HG02938 (cell line): ENCODE results near the gene C22orf15.

Experiments
- ATAC-seq: cut with Tn5 transposase; IDR thresholded peaks from one replicate; pipeline ENCODE4 v1.9.1; 2021; ENCODE audit warnings: mild to moderate bottlenecking, moderate library complexity; ENCODE audit not compliant: unreplicated experiment

The C22orf15 gene

DNA sequence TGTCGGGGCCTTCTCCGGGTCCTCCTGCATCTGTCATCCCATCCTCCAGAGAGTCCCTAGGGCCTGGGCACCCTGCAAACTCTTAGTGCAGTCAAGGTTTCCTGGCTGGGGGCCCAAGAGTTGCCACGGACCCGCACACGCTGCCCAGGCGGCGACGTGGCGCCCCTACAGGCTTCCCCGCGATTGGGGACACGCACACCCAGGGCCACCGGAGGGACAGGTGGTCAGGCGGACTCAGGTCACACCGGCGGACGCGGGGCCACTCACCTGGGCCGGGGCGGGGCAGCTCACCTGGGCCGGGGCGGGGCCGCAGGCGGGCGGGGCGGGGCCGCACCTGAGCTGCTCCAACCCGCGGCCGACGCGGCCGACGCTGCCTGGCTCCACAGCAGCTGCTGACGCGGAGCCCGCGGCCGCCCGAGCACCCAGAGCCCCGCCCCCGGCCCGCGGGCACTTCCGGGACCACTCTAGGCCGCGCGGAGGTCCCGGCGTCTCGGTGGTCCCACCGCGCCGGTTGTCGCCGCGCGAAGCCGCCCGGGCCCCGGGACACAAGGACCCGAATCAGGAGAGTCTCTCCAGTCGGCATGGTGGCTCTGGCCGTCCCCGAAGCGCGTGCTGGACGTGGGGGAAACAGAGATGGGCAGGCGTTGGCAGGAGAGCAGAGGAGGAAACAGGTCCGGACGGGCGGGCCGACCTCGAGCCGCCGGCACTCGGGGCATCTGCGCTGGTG is 11.9 kb upstream of the C22orf15 start, which contains the start of gene ZNF70:
Gene ZNF70 (minus strand): TSS at position 399 of the 727 bp plus-strand sequence. CDS start 5,972 bp downstream, outside the sequence.
- ATAC-seq: peak; percentile 43

DNA sequence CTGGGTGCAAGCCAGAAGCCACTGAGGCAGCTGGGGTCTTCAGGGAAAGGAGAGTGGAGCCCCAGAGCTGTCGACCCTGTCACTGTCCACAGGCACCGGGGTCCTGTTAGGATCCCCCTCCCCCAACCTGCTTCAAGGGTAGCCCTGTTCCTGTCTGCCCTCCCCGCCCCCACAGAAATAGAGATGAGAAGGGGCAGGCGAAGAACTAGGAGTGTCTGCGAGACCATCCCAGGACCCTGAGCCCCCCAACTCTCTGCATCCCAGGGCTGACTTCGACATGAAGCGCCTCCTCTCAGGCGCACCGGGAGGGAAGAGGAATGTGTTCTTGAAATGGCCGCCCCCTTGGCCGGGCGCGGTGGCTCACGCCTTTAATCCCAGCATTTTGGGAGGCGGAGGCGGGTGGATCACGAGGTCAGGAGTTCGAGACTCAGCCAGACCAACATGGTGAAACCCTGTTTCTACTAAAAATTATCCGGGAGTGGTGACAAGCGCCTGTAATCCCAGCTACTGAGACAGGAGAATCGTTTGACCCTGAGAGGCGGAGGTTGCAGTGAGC is 11.3 kb upstream of the C22orf15 start:
- ATAC-seq: no peak

DNA sequence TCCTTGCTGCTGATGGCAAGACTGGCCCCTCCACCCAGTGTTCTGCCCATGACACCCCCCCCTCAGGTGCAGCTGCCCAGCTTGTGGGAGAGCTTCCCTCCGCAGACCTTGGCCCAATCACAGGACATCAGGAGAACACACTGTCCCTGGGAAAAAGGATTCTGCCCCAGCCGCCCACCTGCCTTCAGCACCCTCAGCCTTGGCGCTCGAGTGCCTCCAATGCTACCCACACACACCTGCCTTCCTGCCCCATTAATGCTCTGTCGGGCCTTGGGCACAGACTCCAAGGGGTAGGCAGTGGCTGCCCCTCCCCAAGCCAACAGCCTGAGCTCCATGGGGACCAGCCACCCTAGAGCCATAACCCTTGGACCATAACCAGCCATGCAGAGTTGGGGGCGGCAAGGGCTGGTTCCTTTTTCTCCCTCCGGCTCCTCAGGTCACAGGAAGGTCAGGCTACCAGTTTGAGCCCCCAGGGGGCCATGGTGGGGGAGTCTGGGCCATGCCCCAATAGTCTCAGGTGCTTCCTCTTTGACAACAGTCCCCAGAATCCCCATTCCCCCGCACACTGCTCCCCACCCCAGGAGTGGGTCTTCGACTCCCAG is 10.6 kb upstream of the C22orf15 start:
- no peak for ATAC-seq

DNA sequence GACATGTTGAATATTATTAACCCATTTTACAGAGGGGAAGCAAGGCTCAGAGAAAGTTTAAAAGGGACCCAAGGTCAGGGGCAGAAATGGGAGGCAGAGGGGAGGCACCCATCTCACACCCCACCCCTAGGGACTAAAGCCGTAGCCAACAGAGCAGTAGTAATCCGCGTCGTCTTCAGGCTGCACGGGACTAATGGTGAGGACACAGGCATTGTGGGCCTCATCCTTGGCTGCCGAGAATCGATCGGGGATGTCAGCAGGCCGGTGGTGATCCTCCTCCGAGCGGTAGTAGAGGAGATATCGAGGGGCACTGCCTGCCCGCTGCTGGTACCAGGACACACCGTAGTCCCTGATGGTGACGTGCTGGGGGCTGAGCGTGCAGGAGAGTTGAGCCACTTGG is 10.0 kb upstream of the C22orf15 start:
- ATAC-seq: no peak

DNA sequence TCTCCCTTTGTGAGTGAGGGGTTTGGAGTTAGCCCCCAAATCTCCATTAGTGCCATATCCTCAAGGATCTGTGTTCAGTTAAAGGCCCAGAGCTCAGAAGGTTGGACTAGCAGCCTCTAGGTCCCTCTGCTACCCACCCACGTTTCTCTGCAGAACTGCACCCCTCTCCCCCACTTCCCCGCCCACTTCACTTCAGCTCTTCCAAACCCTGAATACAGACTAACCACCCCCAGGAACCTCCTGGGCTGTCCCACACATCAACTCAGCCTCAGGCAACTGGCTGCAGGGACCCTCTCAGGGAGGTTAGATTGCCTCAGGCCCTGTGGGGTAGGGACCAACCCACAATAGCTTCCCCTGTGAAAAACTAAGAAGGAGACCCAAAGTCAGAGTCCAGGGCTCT is 9.4 kb upstream of the C22orf15 start:
- no peak for ATAC-seq

DNA sequence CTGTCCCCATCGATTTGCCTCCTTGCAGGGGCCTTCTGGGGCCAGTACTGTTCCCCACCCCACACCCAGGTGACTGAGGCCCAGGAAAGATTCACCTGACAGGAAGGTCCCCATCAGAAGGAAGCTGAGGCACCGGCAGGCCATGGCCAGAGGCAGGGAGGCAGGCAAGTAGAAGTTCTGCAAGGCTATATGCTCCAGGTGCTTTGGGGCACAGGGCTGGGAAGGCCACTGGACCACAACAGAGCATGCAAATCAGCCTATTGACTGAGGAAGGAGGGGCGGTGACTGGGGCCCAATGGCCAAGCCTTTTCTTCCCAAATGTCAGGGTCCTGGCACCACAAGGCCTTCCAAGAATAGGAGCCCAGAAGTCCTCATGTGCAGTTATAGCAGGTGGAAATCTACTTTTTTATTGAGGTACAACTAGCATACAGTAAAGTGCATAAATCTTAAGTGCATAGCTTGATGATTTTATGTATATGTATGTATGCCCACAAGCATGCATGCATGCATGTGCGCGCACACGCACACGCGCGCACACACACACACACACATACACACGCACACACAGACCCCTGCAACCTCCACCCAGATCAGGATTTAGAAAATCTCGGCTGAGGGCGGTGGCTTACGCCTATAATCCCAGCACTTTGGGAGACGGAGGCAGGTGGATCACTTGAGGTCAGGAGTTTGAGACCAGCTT is 8.4 kb upstream of the C22orf15 start, which contains the start of gene VPREB3:
Gene VPREB3 (minus strand): TSS at position 206 of the 700 bp plus-strand sequence. CDS start 62 bp downstream, at position 144.
- no peak for ATAC-seq

DNA sequence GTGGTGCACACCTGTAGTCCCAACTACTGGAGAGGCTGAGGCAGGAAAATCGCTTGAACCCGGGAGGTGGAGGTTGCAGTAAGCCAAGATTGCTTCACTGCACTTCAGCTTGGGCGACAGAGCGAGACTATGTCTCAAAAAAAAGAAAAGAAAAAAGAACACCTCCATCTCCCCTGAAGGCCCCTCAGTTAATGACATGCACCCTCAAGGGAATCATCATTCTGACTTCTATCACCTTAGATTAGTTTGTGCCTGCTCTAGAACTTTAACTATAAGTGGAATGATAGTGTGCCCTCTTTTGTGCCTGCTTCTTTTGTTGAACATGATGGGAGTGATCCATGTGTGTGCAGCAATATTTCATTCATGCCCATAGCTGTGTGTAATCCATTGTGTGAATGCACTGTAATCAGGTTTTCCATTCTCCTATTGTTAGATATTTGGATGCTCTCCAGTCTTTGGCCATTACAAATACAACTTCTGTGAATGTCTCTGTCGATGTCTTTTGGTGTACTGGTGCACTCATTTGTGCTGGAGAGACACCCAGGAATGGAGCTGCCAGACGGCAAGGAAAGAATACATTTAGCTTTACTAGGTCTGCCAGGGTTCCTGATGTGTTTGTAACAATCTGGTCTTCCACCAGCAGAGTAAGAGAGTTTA is 7.7 kb upstream of the C22orf15 start:
- ATAC-seq: no peak

DNA sequence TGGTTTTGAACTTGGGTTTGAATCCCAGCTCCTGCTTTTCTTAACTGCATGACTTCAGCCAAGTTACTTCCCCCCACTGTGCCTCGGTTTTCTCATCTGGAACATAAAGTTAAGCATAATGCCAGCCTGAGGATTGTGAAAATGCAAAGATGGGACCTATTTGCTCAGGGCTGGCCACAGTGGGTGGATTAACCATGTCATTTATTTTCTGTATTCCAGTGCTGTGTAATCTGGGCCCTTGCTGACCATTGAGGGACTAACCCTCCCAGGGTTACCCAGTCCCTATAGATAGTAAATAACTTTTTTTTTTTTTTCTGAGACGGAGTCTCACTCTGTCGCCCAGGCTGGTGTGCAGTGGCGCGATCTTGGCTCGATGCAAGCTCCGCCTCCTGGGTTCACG is 7.1 kb upstream of the C22orf15 start:
- ATAC-seq: no peak

DNA sequence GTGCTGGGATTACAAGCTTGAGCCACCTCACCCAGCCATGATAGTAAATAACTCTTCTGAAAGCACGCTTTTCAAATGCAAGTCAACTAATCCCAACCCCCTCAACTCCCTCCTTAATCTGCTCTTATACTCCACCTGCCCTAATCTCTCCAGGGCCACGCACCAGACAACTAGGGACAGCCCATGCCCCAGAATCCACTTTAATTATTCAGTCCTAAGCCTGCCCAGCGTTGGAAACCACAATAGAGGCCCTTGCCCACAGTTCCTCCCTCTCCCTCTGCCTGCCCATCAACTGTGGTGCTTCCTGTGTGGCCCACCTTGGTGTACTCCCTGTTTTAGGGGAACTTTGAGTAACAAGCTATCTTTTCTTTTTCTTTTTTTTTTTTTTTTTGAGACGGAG is 5.9 kb upstream of the C22orf15 start:
- no peak for ATAC-seq

DNA sequence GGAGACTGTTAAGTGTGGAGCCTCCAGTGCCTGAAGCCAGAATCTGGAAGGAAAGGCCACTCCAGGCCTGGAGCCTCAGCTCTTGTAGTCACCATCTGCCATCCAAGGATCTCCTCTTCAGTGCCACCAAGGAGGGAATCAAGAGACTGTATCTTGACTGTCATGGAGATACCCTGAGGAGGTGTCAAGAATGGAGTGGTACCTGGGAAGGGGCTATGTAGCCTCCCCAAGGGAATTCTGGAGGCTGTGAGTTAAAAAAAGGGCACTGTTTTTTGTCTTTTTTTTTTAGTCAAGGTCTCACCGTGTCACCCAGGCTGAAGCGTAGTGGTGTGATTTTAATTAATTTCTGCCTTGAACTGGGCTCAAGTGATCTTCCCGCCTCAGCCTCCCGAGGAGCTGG is 3.2 kb upstream of the C22orf15 start:
- ATAC-seq: no peak

DNA sequence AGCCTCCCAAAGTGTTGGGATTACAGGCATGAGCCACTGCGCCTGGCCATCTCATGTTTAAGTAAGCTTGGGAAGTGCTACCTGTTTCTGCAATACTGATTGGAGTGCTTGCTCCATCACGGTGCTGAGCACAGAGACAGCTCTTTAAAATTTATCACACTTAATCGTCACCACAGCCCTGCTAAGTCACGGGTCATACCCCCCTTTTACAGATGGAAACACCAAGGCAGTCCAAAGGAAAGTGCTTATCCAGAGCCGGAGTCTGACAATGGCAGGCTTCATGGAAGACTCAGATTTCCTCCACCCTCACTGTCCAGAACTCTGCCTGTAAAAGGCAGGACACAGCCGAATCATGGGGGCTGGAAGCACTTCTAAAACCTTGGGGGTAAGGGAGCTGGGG is 2.7 kb upstream of the C22orf15 start:
- ATAC-seq: no peak

DNA sequence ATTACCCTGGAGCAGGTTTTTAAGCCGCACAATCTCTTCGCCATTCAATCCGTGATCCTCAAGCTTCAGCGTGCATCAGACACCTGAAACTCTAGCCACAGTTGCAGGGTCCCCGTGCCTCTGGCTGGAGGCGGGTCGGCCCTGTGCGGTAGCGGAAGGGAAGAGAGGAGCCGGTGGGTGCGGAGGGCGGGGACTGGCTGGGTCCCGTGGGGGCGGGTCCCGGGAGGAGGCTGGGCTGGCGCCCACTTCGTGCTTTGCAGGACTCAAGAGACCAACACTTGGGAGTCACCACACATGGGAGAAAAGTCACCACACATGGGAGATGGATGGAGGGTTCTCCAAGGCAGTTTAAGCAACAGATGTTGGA is 772 bp downstream of the C22orf15 start:
- ATAC-seq: no peak

DNA sequence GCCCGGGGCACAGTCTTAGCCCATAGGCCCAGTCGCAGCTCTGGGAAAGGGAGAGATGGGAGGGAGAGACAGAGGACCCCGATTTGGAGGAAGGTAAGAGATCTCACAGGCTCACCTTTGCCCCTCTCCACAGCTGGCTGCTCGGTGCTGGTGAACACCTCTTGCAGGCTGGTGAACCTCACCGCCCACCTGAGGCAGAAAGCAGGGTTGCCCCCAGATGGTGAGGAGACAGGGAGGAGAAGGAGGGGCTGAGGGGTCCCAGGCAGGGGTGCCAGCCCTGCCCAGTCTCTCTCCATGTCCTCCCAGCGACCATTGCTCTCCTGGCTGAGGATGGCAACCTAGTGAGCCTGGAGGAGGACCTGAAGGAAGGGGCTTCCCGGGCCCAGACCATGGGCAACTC is 1.2 kb downstream of the C22orf15 start:
- ATAC-seq: no peak

DNA sequence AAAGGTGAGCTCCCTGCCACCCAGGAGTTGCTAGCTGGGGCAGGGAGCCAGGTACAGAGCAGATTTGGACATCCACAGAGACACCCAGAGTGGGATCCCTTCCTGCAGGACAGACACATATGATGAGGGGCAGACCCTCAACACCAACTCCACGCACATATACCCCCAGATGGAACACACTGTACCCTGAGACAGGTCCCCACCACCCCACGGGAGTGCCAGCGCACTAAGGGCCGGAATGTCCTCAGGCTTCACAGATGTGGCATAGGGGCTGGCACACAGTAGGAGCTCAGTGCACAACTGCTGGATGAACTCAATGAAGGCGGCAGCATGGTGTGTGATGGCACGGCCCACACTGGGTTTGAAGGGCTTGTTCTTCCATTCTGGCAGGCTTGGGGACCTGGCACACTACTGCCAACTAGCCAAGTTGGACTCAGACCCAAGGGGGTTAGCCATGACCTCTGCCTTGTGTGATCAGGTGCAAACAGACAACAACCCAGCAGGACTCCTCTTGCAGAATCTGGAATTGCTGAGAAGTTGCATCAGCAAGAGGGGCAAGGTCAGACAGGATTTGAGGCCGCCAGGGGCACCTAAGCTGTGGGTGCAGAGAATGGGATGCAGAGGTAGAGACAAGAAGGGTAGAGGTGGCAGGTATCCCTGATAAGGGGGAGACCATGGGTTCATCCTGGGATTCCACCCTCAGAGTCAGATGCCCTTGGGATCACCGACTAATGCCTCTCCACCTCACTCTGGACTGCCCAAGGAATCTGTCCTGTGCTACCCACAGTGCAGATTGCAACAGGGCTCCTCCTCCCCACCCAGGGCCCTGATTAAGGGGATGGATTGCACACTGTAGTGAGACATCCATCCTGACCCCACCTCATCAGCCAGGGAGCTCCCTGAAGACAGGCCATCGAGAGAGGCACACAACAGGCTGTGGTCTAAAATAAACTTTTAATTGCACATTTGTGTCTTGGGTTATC is 2.4 kb downstream of the C22orf15 start:
- no peak for ATAC-seq

DNA sequence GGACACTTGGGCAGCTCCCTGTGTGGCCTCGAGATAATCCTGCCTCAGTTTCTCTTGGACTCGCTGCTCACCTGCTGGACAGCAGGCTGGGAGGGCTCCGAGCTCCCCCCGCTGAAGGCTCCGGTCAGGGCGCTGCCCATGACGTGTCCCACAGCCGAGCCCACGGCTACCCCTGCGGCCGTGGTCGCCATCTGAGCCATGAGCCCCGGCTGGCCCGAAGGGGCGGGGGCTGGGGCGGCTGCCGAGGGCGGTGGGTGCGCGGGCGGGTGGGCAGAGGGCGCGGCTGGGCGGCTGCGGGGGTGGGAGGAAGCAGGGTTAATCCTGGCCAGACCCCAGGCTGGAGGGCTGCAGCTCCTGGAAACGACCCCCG is 4.5 kb downstream of the C22orf15 start:
- no peak for ATAC-seq

DNA sequence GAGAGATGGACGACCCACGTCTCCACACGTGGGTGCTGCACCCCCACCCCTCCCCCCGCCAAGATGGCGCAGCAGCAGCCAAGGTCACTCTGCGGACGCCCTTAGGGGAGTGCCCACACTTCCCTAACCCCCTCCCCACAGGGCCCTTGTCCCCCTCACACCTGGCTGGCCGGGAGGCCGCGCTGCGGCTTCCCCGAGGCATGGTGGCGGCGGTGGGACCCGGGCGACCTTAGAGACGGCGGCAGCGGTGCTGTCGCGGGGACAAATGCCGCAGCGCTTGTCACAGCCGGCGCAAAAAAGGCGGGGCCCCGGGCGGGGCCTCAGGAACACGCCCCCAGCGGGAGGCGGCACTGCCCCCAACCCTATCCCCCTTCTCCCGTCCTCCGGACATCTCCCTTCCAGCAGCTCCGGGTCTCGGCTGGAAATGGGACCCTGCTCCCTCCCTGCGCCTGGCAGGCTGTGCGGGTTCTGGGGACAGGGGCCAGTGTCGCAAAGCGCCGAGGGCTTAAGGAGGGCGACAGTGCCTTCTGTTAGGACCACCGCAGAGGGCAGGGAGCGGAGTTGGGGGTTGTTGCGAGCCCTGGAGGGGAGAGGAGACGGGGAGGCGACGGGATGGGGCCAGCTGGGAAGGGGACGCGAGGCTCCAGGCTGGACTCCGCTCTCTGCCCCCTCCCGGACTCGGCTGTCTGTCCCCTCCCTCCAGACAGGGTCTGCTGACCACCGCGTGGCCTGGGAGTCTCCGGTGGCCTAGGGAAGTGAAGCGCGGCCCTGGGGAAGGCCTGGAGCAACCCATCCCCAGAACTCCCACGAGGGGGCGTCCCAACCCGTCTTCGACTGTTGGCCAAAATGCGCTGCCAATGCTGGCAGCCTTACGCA is 5.1 kb downstream of the C22orf15 start, which contains the start of gene CHCHD10:
Gene CHCHD10 (minus strand): TSS at position 300 of the 876 bp plus-strand sequence. CDS start 98 bp downstream, at position 202.
- ATAC-seq: peak; percentile 42

DNA sequence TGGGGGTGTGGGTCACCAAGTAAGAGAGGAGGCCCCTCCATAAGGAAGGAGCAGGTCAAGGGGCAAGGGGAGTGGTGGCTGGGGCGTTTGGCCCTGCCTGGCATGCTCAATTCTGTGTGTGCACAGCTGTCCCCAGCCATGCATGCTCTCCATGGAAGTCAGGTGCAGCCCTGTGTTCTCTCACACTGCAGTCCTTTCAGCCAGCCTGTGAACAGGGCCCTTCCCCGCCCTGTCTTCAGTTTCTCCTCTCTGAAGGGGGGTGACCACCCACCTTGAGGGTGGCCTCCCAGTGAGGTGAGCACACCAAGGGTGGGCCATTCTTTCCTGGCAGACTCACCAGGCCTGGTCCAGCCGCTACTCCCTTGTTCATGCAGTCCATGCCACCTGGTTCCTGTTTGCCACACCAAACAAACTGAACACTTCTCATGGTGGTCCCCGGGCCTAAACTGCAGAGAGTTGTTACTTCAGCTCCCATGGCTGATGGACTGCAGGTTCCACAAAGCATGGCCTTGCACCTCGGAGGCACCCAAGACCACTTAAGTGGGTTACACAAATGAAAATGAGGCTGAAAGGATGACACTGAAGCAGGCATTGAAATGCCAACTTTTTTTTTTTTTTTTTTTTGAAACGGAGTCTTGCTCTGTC is 6.7 kb downstream of the C22orf15 start:
- no peak for ATAC-seq

DNA sequence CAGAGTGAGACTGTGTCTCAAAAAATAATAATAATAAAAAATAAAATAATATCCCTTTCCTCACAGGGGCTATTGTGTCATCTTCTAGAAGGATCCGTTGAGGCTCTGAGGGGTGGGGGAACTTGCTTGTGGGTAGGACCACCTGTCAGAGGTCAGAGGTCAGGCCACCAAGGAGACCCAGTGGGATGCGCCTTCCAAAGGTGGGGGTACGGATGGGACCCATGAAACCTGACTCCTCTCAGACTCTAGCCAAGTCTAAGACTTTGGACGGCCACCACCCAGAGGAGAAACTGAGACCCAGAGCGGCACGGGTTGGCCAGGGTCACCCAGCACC is 9.5 kb downstream of the C22orf15 start:
- no peak for ATAC-seq
